ENCODE measurements around the gene FMNL1.

Gene FMNL1

GRCh38 chr17:45222996-45223538 lies 1.4 kb downstream of the FMNL1 start:
- DNase-seq, result no peak

DNA sequence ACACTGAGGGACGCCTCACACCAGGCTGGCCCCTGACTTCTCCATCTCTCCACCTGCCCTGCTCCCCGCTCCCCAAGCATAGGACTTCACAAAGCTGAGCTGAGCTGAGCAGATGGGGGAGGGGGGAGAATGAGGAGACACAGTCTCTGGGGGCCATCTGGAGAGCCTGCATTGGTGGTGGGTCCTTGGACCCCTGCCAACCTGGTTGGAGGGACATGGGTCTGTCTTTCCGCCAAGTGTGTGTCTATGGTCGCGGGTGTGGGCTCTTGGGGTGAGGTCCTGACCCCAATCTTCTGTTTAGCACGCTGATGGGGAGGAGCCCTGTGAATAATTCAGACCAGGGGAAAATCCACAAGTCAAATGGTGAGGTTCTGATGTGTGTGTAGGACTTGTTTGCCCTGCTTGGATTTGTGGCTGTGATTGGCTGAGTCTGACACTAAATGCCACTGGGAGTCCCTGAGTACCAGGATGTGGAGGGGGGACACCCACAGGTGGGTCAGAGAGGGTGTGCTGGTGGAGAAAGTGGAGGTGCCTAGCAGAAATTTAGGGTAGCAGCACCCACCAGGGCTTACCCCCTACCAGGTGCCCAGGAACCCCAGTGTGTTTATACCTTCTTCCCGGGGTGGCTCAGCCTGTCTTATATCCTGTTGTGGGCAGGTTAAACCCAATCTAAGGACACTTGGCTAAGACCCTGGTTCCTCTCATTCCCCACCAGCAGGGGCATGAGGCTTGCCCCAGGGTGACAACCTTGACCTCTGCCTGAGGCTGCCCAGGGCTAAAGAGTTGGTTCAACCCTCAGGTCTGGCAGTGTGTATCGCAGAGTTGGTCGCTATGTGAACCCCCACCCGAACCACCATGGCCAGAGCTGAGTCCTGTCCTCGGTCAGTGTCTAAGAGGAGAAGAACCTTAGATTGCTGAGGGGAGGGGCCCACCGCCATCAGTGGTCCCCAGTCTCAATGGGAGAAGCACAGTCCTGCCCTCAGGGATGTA lies 2.1 kb downstream of the FMNL1 start:
- peak; percentile 80 for DNase-seq

- peak; percentile 72 for DNase-seq
Measured at GRCh38 chr17:45224671-45225050, 3.0 kb downstream of the FMNL1 start.

- DNase-seq, result peak; percentile 83
Measured at GRCh38 chr17:45225051-45225700, 3.5 kb downstream of the FMNL1 start.

GRCh38 chr17:45225964-45226530 lies 4.4 kb downstream of the FMNL1 start:
- DNase-seq, result peak; percentile 98

- DNase-seq, result no peak
Measured at GRCh38 chr17:45226576-45226975, 4.9 kb downstream of the FMNL1 start.

- DNase-seq, result peak; percentile 70
Measured at GRCh38 chr17:45227101-45227925, 5.6 kb downstream of the FMNL1 start.

GRCh38 chr17:45227926-45228762 lies 6.5 kb downstream of the FMNL1 start:
- DNase-seq, result peak; percentile 74

- DNase-seq, result peak; percentile 94
Measured at GRCh38 chr17:45228763-45229539, 7.3 kb downstream of the FMNL1 start.

DNA sequence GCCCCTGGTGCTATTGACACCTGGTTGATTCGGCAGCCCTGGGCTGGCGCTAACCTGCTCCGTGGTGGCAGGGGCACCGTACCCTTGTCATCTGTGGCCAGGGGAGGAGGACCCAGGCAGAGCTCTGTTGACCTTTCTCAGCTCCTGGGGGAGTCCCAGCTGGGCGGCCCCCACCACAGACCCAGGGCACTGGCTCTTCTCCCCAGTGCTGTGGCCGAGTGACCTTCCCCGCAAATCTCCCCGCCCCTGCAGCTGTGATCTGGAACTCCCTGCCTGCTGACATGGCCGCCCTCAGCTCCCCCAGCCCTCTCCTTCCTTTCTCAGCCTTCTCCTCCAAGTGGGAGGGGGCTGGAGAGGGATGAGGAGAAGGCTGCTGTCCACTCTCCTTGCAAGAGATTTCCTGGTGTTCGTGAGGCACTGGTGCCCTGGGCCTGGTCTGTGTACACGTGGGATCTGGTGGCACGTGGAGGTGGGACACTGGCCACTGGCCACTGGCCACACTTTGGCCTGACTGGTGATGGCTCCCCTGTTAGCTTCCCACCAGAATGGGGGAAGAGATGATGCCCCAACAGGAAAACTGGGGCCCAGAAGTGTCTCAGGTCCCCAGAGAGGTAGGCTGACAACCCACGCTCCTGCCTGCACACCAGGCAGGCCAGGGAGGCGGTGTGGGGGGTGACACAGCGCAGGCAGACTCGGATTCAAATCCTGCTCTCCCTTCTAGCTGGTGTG lies 8.2 kb downstream of the FMNL1 start:
- DNase-seq, result peak; percentile 74

DNA sequence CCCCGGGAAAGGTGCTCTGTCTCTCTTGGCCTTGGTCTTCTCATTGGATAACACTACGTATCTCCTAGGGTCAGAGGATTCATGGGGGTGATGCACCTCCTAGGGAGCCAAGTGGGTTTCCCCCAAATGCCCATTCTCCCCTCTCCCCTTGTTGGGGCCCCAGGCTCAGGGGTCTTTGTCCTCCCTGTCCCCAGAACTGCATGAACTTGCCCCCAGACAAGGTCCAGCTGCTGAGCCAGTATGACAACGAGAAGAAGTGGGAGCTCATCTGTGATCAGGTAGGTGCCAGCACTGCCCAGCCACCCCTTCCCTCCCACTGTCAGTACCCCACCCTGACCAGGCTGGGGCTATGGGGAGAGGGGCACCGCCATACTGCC lies 8.7 kb downstream of the FMNL1 start:
- peak; percentile 65 for DNase-seq

GRCh38 chr17:45230787-45231480 lies 9.2 kb downstream of the FMNL1 start:
- DNase-seq, result peak; percentile 62

DNA sequence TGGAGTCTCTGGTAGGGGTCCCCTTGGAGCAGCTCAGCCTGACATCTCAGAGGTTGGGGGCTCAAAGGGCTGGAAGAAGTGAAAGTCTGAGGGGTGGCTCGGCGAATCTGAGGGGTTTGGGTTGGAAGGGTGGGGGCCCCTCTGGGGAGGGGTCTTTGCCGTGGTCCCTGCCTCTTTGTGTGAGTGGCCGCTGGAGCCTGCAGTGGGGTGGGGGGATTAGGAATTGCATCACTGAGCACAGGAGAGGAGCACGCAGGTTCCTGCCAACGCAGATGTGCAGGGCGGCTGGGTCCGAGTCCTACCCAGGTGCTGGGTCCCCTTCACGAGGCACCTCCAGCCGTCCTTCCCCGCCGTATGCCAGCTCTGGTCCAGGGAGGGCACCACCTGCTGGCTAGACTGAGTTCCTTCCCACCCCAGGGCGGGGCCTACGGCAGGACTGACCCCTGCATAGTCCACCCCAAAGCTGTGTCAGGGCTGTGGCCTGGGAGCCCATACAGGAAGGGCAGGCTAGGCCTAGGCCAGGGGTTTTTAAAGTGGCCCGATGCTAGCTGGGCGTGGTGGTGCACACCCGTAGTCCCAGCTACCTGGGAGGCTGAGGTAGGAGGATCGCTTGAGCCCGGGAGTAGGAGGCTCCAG lies 9.9 kb downstream of the FMNL1 start:
- peak; percentile 75 for DNase-seq

- no peak for DNase-seq
Measured at GRCh38 chr17:45232514-45233422, 11.1 kb downstream of the FMNL1 start.

- peak; percentile 61 for DNase-seq
Measured at GRCh38 chr17:45233423-45233924, 11.8 kb downstream of the FMNL1 start.

DNA sequence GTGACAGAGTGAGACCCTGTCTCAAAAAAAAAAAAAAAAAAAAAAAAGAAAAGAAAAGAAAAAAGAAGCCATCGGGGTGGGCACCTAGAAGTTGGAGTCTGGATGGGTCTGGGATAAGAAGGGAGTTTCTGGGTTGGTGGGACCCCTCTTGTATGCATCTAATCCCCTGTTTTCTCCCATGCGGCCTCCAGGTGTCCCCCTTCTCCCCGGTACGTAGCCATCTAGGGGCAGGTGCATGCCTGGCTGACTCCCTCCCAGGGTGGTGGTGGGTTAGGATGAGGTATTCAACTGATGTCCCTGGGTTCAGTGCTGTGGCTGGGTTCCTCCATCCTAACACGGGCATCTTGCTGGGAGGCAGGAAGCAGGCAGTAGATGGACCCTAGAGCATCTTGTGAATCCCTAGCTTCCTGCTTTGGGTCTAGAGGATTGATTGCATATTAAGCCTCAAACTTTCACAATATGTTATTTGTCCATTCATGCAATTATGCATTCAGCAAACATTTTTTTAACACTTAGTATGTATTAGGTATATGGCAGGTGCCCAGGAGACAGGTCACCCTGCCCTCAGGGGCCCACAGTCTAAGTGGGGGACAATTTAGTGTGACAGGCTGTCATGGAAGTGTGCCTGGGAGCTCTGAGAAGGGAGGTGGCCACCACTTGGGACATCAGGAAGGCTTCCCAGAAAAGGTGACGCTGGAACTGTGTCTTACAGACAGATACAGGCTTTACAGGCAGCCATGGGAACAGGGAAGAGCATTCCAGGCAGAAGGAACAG lies 13.1 kb downstream of the FMNL1 start:
- DNase-seq, result peak; percentile 81
